HG02884 (cell line): ENCODE data around the gene SLC4A7.
"Not testable (repeated sequence)": the region's sequence is repeated elsewhere in the genome, so short reads cannot be mapped to it uniquely, and the experiment has no call there.

Source experiments
- ATAC-seq: cut with Tn5 transposase; IDR thresholded peaks from one replicate; pipeline ENCODE4 v1.9.1; 2021; ENCODE audit warnings: mild to moderate bottlenecking, moderate library complexity; ENCODE audit not compliant: unreplicated experiment

The SLC4A7 gene

GRCh38 chr3:27438352-27438751 is 45.8 kb downstream of the SLC4A7 start:
- not testable (repeated sequence) for ATAC-seq

GRCh38 chr3:27431116-27431515 is 53.1 kb downstream of the SLC4A7 start:
- no peak for ATAC-seq

- ATAC-seq: no peak
Observed at GRCh38 chr3:27429909-27430308, 54.3 kb downstream of the SLC4A7 start.

GRCh38 chr3:27428446-27428845 is 55.7 kb downstream of the SLC4A7 start:
- no peak for ATAC-seq

GRCh38 chr3:27426926-27427325 is 57.3 kb downstream of the SLC4A7 start:
- ATAC-seq: no peak

GRCh38 chr3:27425896-27426565 is 58.2 kb downstream of the SLC4A7 start:
- no peak for ATAC-seq

GRCh38 chr3:27424812-27425521 is 59.2 kb downstream of the SLC4A7 start:
- ATAC-seq: not testable (repeated sequence)

- no peak for ATAC-seq
Observed at GRCh38 chr3:27423463-27423862, 60.7 kb downstream of the SLC4A7 start.

- ATAC-seq: no peak
Observed at GRCh38 chr3:27422617-27423016, 61.6 kb downstream of the SLC4A7 start.

GRCh38 chr3:27415202-27415601 is 69.0 kb downstream of the SLC4A7 start:
- ATAC-seq: no peak

GRCh38 chr3:27392950-27393679 is 91.1 kb downstream of the SLC4A7 start:
- ATAC-seq: peak; percentile 77

GRCh38 chr3:27392414-27392813 is 91.8 kb downstream of the SLC4A7 start:
- ATAC-seq: not testable (repeated sequence)

GRCh38 chr3:27391796-27392195 is 92.4 kb downstream of the SLC4A7 start:
- no peak for ATAC-seq

GRCh38 chr3:27387625-27388024 is 96.6 kb downstream of the SLC4A7 start:
- no peak for ATAC-seq

GRCh38 chr3:27385504-27385903 is 98.7 kb downstream of the SLC4A7 start:
- no peak for ATAC-seq

- ATAC-seq: no peak
Observed at GRCh38 chr3:27384191-27384590, 100.0 kb downstream of the SLC4A7 start.

GRCh38 chr3:27380433-27381357 is 103.5 kb downstream of the SLC4A7 start:
- ATAC-seq: peak; percentile 82

- no peak for ATAC-seq
Observed at GRCh38 chr3:27378331-27378730, 105.9 kb downstream of the SLC4A7 start.

- ATAC-seq: no peak
Observed at GRCh38 chr3:27376109-27376772, 107.9 kb downstream of the SLC4A7 start.
